ENCODE data around the gene BCORL1. TPM values are rescaled to one million over a fixed set of nuclear protein-coding genes. Genes with fewer than 3 reads are reported as not detected.

BCORL1 gene
- total RNA-seq, 4 donors from 2014 or later: 1.7 to 4.0 (median 2.7) TPM

GRCh38 chrX:130060122-130061069, 78.0 kb downstream of the BCORL1 start:
- intact Hi-C loops (cut with DNase I): loop anchor here (10.0 kb wide), 2 partner anchors 136 to 456 kb away; no protein-coding TSS in a partner anchor
- DNase-seq: peak; percentile 3
- peak in 1 of 4 donors; percentile 4 for TF ChIP-seq POLR2A (IDR thresholded peaks at IDR 0.05)
- peak; percentile 75 to 93 (median 91) for TF ChIP-seq CTCF (IDR thresholded peaks at IDR 0.05)

GRCh38 chrX:130066975-130067615, 84.7 kb downstream of the BCORL1 start:
- intact Hi-C loops (cut with DNase I): loop anchor here (10.0 kb wide), 2 partner anchors 142 to 462 kb away; no protein-coding TSS in a partner anchor
- Histone ChIP-seq H3K9me3 (no peaks in the 10 kb centered on the region), H3K4me3 (no peak overlapping the region), H3K4me1 (no peaks in the 10 kb centered on the region), H3K27ac (no peak overlapping the region), H3K27me3 (no peaks in the 10 kb centered on the region), H3K36me3 (peaks cover under 1 to 73% (median 3%) of the 10 kb centered on the region in 3 donors)
- no peak for DNase-seq
- 72 to 82% methylated on average over 2 to 9 of the region's 15 CpGs for WGBS, 2 donors
- TF ChIP-seq CTCF (IDR thresholded peaks at IDR 0.05) (no peak), POLR2A (IDR thresholded peaks at IDR 0.05) (no peak)

More at GRCh38 chrX:130060122-130061069, 78.0 kb downstream of the BCORL1 start:
- Histone ChIP-seq H3K36me3 (peaks cover 0 to 21% (median 0%) of the 10 kb centered on the region in 3 donors), H3K27me3 (no peaks in the 10 kb centered on the region), H3K4me1 (peaks cover 3 to 12% (median 5%) of the 10 kb centered on the region in 3 donors), H3K9me3 (no peaks in the 10 kb centered on the region), H3K4me3 (peak overlapping the region; percentile 43 to 72 (median 55)), H3K27ac (peak overlapping the region; percentile 70 to 77 (median 76))
- 44% methylated on average over 16 of the region's 87 CpGs; no CpG with 5 or more reads in 1 of the 2 donors for WGBS, 2 donors

GRCh38 chrX:130071611-130072344, 89.3 kb downstream of the BCORL1 start:
- no peaks in the 10 kb centered on the region for H3K27me3 ChIP-seq
- no peak overlapping the region for H3K27ac ChIP-seq
- H3K36me3 ChIP-seq: peaks cover 3 to 77% (median 5%) of the 10 kb centered on the region in 3 donors
- intact Hi-C loops (cut with DNase I): no loop called here
- no peaks in the 10 kb centered on the region for H3K9me3 ChIP-seq
- 69 to 100% methylated on average over 4 to 5 of the region's 18 CpGs for WGBS, 2 donors
- DNase-seq: no peak
- H3K4me1 ChIP-seq: no peaks in the 10 kb centered on the region
- TF ChIP-seq POLR2A (IDR thresholded peaks at IDR 0.05) (no peak), CTCF (IDR thresholded peaks at IDR 0.05) (no peak)
- H3K4me3 ChIP-seq: no peak overlapping the region

- Histone ChIP-seq H3K4me3 (no peak overlapping the region), H3K27ac (no peak overlapping the region), H3K9me3 (no peaks in the 10 kb centered on the region), H3K36me3 (peaks cover 3 to 71% (median 5%) of the 10 kb centered on the region in 3 donors), H3K27me3 (no peaks in the 10 kb centered on the region), H3K4me1 (no peaks in the 10 kb centered on the region)
- no peak for TF ChIP-seq CTCF (IDR thresholded peaks at IDR 0.05)
- no peak for DNase-seq
- 76% methylated on average over 8 of the region's 10 CpGs; no CpG with 5 or more reads in 1 of the 2 donors for WGBS, 2 donors
- intact Hi-C loops (cut with DNase I): no loop called here
Measured at GRCh38 chrX:130072345-130072740, 89.9 kb downstream of the BCORL1 start.

All from esophagus squamous epithelium (tissue), 5 donors.